ENCODE measurements around the gene PRPSAP2.

- TF ChIP-seq, protein P1, sequence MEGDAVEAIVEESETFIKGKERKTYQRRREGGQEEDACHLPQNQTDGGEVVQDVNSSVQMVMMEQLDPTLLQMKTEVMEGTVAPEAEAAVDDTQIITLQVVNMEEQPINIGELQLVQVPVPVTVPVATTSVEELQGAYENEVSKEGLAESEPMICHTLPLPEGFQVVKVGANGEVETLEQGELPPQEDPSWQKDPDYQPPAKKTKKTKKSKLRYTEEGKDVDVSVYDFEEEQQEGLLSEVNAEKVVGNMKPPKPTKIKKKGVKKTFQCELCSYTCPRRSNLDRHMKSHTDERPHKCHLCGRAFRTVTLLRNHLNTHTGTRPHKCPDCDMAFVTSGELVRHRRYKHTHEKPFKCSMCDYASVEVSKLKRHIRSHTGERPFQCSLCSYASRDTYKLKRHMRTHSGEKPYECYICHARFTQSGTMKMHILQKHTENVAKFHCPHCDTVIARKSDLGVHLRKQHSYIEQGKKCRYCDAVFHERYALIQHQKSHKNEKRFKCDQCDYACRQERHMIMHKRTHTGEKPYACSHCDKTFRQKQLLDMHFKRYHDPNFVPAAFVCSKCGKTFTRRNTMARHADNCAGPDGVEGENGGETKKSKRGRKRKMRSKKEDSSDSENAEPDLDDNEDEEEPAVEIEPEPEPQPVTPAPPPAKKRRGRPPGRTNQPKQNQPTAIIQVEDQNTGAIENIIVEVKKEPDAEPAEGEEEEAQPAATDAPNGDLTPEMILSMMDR (IDR thresholded peaks at IDR 0.05; ENCODE audit: low read depth, low read length, poor library complexity, severe bottlenecking): no peak
- no peak for TF ChIP-seq EZH2phosphoT487 (IDR thresholded peaks at IDR 0.05; ENCODE audit: borderline replicate concordance, low read length)
Measured at GRCh38 chr17:18954321-18954720, 96.4 kb downstream of the PRPSAP2 start.

Data from DOHH2 (cell line).